CD4-positive, CD25-positive, alpha-beta regulatory T cell (primary cell): ENCODE measurements around the gene TSPAN4. TPM values are rescaled to one million over a fixed set of nuclear protein-coding genes. Genes with fewer than 3 reads are reported as not detected.

Experiments used
- ATAC-seq, 2 donors: fragments of 150-1000 bp; cut with Tn5 transposase; one replicate each; pipeline ENCODE4 v1.10.0; 2021; ENCODE audit warnings: low read depth in 2 of 2, moderate number of reproducible peaks in 2 of 2, moderate library complexity in 1 of 2
- DNase-seq, 3 donors: peaks; one replicate each; pipeline versions ENCODE4 v3.0.0 to v3.0.0-alpha.2; 2012 to 2022; ENCODE audit warnings: mixed read lengths in 1 of 3
- H3K27ac ChIP-seq: one replicate; pipeline ENCODE4 v1.7.0; 2013; ENCODE audit warnings: mild to moderate bottlenecking, low read length; ENCODE audit not compliant: insufficient read depth, poor library complexity, severe bottlenecking
- H3K27me3 ChIP-seq: one replicate; pipeline ENCODE4 v1.7.0; 2013; ENCODE audit warnings: low read length; ENCODE audit not compliant: control insufficient read depth, insufficient read depth
- H3K36me3 ChIP-seq: one replicate; pipeline ENCODE4 v1.7.0; 2013; ENCODE audit warnings: mild to moderate bottlenecking, low read length, moderate library complexity; ENCODE audit not compliant: control insufficient read depth, insufficient read depth
- H3K4me1 ChIP-seq: 2 replicates; pipeline ENCODE4 v1.7.0; 2013; ENCODE audit warnings: mild to moderate bottlenecking, low read length; ENCODE audit not compliant: insufficient read depth, control insufficient read depth, poor library complexity, severe bottlenecking
- H3K4me3 ChIP-seq: one replicate; pipeline ENCODE4 v1.7.0; 2013; ENCODE audit warnings: low read depth, mild to moderate bottlenecking, low read length, moderate library complexity
- H3K9me3 ChIP-seq, 2 experiments: 1 replicate in 1 of 2; 2 replicates in 1 of 2; pipeline ENCODE4 v1.7.0; 2013; ENCODE audit warnings: low read length in 2 of 2, mild to moderate bottlenecking in 1 of 2, moderate library complexity in 1 of 2; ENCODE audit not compliant: control insufficient read depth in 2 of 2
- H3K27ac Mint-ChIP-seq, 3 donors: one replicate each; pipeline ENCODE4 v1.8.0; 2020 to 2022; ENCODE audit warnings: mild to moderate bottlenecking in 3 of 3, mixed read lengths in 3 of 3, moderate library complexity in 2 of 3
- H3K27me3 Mint-ChIP-seq: one replicate; pipeline ENCODE4 v1.8.0; 2022; ENCODE audit warnings: mild to moderate bottlenecking, mixed read lengths
- H3K36me3 Mint-ChIP-seq: one replicate; pipeline ENCODE4 v1.8.0; 2020; ENCODE audit warnings: mixed read lengths
- H3K4me1 Mint-ChIP-seq, 4 donors: one replicate each; pipeline ENCODE4 v1.8.0; 2020 to 2022; ENCODE audit warnings: mixed read lengths in 4 of 4, mild to moderate bottlenecking in 1 of 4
- H3K4me3 Mint-ChIP-seq, 4 donors: one replicate each; pipeline ENCODE4 v1.8.0; 2020 to 2022; ENCODE audit warnings: mild to moderate bottlenecking in 4 of 4, mixed read lengths in 4 of 4, moderate library complexity in 3 of 4
- H3K9me3 Mint-ChIP-seq, 7 donors: one replicate each; pipeline ENCODE4 v1.8.0; 2020 to 2022; ENCODE audit warnings: mixed read lengths in 7 of 7, mild to moderate bottlenecking in 3 of 7, moderate library complexity in 2 of 7
- polyA plus RNA-seq, 4 donors: library from polyadenylated mRNA; unstranded; fragments of 300-500 nt; fragmentation: Illumina TruSeq; gene quantifications; one replicate each; pipeline ENCODE4 v1.2.3, GENCODE V29; 2021
- total RNA-seq: library from RNA; stranded (reverse); gene quantifications from one replicate; pipeline ENCODE4 v1.2.3, GENCODE V29; 2022

TSPAN4 gene
- total and polyA plus RNA-seq, 5 donors from 2014 or later: 1.2 to 2.2 (median 1.6) TPM

DNA sequence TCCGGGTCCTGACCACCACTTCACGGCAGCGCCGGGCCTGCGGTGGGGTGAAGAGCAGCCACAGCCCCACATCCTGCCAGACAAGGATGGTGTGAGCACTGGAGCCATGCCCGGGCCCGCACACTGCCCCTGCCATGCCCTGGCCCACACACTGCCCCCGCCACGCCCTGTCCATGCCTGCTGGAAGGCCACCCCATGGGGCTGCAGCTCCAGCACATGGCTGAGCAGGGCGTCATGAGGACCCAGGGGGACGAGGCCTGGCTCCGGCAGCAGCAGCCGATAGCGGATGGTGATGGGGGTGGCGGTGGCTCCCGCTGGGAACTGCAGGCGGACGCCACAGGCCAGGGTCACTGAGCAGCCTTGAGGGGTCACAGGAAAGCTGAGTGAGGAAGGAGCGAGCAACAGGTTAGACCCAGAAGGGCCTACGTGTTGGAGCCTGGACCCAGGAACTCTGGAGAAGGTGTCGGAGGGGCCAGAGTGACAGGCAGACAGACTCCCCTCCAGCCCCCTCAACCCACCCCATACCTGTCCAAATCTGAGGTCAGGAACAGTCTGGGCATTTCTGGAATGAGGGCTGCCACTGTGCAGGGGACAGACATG lies 40.5 kb upstream of the TSPAN4 start:
- H3K36me3 Mint-ChIP-seq: no peaks in the 10 kb centered on the region
- peaks cover 41% of the 10 kb centered on the region for H3K4me1 ChIP-seq
- no peak overlapping the region for H3K27ac ChIP-seq
- no peak overlapping the region for H3K27ac Mint-ChIP-seq
- H3K4me3 ChIP-seq: no peak overlapping the region
- no peaks in the 10 kb centered on the region for H3K9me3 ChIP-seq
- H3K36me3 ChIP-seq: no peaks in the 10 kb centered on the region
- no peaks in the 10 kb centered on the region for H3K27me3 Mint-ChIP-seq
- H3K4me1 Mint-ChIP-seq: peaks cover 0 to 18% (median 2%) of the 10 kb centered on the region in 4 donors
- ATAC-seq (no peak), DNase-seq (no peak)
- no peaks in the 10 kb centered on the region for H3K27me3 ChIP-seq
- H3K4me3 Mint-ChIP-seq: no peak overlapping the region
- no peaks in the 10 kb centered on the region for H3K9me3 Mint-ChIP-seq

DNA sequence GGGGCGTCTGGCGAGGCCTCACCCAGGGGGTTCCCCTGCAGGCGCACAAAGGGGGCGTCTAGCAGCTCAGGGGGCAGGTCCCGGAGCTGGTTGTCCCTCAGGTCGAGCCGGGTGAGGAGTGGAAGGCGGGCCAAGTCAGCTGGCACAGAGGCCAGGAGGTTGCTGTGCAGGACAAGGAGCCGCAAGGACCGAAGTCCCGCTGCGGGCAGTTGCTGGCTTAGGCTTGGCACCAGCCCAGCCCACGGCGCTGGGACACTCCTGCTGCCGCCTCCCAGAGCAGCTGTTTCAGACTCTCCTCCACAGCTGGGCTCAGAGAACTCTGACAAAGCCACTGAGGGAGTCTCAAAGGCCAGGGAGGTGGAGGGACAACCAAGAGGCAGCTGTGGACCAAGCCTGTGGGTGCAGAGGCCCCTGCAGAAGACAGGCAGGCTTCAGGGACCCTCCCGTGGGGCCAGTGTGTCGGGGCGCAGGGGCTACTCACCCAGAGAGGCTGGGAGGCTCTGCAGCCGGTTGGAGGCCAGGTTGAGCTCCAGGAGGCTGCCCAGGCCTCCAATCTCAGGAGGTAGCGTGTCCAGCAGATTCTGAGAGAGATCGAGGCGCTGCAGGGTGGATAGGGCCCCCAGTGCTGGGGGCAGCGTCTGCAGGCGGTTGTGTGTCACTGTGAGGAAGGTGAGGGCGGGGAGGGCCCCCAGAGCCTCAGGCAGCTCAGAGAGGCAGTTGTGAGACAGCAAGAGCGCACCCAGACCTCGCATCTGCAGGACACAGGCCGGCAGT lies 39.8 kb upstream of the TSPAN4 start:
- Histone ChIP-seq H3K36me3 (no peaks in the 10 kb centered on the region), H3K27me3 (no peaks in the 10 kb centered on the region), H3K4me1 (peaks cover 34% of the 10 kb centered on the region), H3K9me3 (no peaks in the 10 kb centered on the region), H3K27ac (no peak overlapping the region), H3K4me3 (no peak overlapping the region)
- no peaks in the 10 kb centered on the region for H3K27me3 Mint-ChIP-seq
- peak overlapping the region in 1 of 3 donors; percentile 20 for H3K27ac Mint-ChIP-seq
- H3K9me3 Mint-ChIP-seq: no peaks in the 10 kb centered on the region
- DNase-seq (no peak), ATAC-seq (no peak)
- H3K36me3 Mint-ChIP-seq: no peaks in the 10 kb centered on the region
- peak overlapping the region in 2 of 4 donors; percentile 26 to 61 for H3K4me3 Mint-ChIP-seq
- H3K4me1 Mint-ChIP-seq: peaks cover 0 to 17% (median 3%) of the 10 kb centered on the region in 4 donors

DNA sequence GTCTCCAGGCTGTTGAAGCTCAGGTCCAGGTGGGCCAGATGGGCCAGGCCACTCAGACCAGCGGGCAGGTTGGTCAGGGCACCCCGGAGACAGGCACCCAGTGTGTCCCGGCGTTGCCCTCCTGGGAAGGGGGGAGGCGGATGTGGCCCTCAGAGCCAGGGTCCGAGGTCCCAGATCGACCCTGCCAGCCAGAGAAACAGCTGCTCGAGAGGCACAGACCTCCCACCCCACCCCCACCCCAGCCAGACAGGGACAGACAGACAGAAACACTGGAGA lies 39.2 kb upstream of the TSPAN4 start:
- Histone ChIP-seq H3K27me3 (no peaks in the 10 kb centered on the region), H3K27ac (no peak overlapping the region), H3K4me1 (peaks cover 34% of the 10 kb centered on the region), H3K4me3 (no peak overlapping the region), H3K9me3 (no peaks in the 10 kb centered on the region), H3K36me3 (no peaks in the 10 kb centered on the region)
- no peak for ATAC-seq
- no peak for DNase-seq
- H3K4me1 Mint-ChIP-seq: peaks cover 0 to 20% (median 4%) of the 10 kb centered on the region in 4 donors
- no peaks in the 10 kb centered on the region for H3K9me3 Mint-ChIP-seq
- no peaks in the 10 kb centered on the region for H3K27me3 Mint-ChIP-seq
- H3K27ac Mint-ChIP-seq: no peak overlapping the region
- peak overlapping the region in 2 of 4 donors; percentile 61 to 83 for H3K4me3 Mint-ChIP-seq
- H3K36me3 Mint-ChIP-seq: no peaks in the 10 kb centered on the region

DNA sequence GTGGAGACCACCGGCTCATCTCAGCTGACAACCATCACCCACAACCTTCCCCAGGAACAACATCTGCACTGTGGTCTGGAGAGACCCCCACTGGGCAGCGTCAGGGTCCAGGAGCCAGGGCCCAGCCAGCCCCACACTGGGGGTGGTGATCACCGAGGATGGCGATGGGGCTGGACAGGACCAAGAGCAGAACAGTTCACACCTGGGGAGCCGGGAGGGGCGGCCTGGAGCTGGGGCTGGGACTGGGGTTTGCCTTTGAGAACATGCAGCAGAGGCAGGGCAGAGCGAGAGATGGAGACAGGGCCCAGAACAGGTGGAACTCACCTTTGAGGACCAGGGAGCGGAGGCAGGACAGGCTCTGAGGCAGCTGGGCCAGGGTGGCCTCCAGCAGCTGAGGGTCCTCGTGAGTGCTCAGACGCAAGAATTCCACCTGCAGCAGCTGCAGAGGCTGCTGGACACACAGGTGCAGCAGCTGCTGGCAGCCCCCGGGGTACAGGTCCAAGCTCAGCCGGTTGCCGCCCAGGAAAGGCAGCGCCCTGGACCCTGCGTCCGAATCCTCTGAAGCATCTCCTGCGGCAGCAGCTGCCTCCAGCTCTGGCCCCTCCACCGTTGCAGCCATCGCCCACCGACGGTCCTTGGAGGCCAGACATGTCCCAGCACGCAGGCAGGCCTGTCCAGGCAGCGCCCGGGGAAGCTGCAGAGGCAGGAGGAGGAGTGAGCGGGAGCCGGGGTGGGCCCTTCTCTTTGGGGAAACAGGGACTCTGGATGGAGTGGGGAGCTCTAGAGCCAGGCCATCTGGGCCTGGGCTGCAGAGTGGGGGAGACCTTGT lies 38.7 kb upstream of the TSPAN4 start:
- peak overlapping the region; percentile 71 for H3K4me3 ChIP-seq
- Mint-ChIP-seq H3K36me3 (no peaks in the 10 kb centered on the region), H3K27me3 (no peaks in the 10 kb centered on the region), H3K9me3 (no peaks in the 10 kb centered on the region), H3K4me1 (peaks cover 0 to 26% (median 7%) of the 10 kb centered on the region in 4 donors), H3K4me3 (peak overlapping the region; percentile 83 to 86 (median 86)), H3K27ac (peak overlapping the region; percentile 51 to 72 (median 69))
- H3K9me3 ChIP-seq: no peaks in the 10 kb centered on the region
- H3K36me3 ChIP-seq: no peaks in the 10 kb centered on the region
- ATAC-seq (no peak), DNase-seq (no peak)
- H3K27me3 ChIP-seq: no peaks in the 10 kb centered on the region
- peaks cover 34% of the 10 kb centered on the region for H3K4me1 ChIP-seq
- H3K27ac ChIP-seq: peak overlapping the region; percentile 80

DNA sequence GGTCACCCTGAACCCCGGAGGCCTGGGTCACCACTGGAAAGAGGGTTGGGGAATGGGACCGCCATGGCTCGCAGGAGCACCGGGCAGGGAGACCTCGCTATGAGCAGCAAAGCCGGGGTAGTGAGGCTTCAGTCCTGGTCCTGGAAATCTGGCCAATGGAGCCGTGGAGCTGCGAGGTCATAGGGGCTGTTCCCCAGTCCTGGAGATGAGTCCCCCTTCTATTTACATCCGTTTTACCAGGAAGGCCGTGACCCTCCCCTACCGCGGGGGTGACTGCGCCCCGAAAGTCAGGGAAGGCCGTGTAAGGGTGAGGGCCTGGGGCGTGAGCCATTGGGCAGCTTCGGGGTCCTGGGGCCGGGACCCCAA lies 38.1 kb upstream of the TSPAN4 start:
- Mint-ChIP-seq H3K4me3 (peak overlapping the region; percentile 83 to 86 (median 86)), H3K27ac (peak overlapping the region; percentile 9 to 72 (median 59)), H3K27me3 (peaks cover 2% of the 10 kb centered on the region), H3K9me3 (no peaks in the 10 kb centered on the region), H3K36me3 (no peaks in the 10 kb centered on the region), H3K4me1 (peaks cover 0 to 30% (median 9%) of the 10 kb centered on the region in 4 donors)
- peak overlapping the region; percentile 80 for H3K27ac ChIP-seq
- DNase-seq: no peak
- H3K27me3 ChIP-seq: no peaks in the 10 kb centered on the region
- H3K4me3 ChIP-seq: peak overlapping the region; percentile 71
- no peaks in the 10 kb centered on the region for H3K9me3 ChIP-seq
- no peak for ATAC-seq
- peaks cover 35% of the 10 kb centered on the region for H3K4me1 ChIP-seq
- H3K36me3 ChIP-seq: no peaks in the 10 kb centered on the region

DNA sequence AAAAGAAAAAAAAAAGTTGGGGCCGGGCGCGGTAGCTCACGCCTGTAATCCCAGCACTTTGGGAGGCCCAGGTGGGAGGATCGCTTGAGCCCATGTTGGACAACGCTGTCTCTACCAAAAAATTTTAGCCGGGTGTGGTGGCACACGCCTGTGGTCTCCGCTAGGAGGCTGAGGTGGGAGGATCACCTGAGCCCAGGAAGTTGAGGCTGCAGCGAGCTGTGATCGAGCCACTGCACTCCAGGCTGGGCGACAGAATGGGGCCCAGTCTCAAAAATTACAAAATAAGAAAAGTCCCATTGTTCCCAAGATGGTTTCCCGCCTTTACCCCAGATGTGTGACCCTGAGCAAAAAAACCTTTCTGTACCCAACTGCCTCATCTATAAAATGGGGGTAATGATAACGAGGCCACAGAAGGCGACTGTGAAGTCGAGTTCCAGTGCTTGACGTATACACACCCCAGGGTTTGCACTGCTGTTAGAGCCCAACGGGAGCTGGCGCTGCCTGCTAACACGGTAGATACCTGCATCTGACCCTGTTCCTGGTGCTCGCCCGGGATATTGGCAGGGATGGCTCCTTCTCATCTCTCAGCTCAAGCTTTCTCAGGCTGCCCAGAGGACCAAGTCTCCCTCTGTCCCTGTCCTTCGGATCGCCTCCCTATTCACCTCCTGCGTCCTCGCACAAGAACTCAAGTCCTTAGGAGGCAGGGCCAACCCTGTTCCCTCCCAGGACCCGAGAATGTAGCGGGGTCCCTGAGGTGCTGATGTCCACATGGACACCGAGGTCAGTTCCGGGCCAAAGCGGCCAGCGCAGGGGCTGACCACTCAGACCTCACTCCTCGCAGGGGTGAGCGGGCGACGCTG lies 34.0 kb upstream of the TSPAN4 start:
- H3K9me3 Mint-ChIP-seq: no peaks in the 10 kb centered on the region
- H3K4me3 Mint-ChIP-seq: peak overlapping the region; percentile 94 to 98 (median 96)
- peaks cover 4% of the 10 kb centered on the region for H3K27me3 Mint-ChIP-seq
- Histone ChIP-seq H3K4me1 (peaks cover 50% of the 10 kb centered on the region), H3K27ac (peak overlapping the region; percentile 95), H3K4me3 (peak overlapping the region; percentile 76), H3K36me3 (peaks cover 22% of the 10 kb centered on the region), H3K9me3 (no peaks in the 10 kb centered on the region), H3K27me3 (no peaks in the 10 kb centered on the region)
- peak overlapping the region; percentile 93 to 99 (median 97) for H3K27ac Mint-ChIP-seq
- H3K4me1 Mint-ChIP-seq: peaks cover 6 to 57% (median 17%) of the 10 kb centered on the region in 4 donors
- peaks cover 5% of the 10 kb centered on the region for H3K36me3 Mint-ChIP-seq
- DNase-seq (peak in 2 of 3 donors; percentile 29 to 51), ATAC-seq (no peak)
